MM.1S (cell line): ENCODE measurements around the gene CNNM3.

Experiments used
- EZH2 ChIP-seq: fragments of 300-600 bp; sonication (generic); optimal IDR thresholded peaks from 2 replicates; pipeline ENCODE3; 2017; ENCODE audit warnings: low read depth, mild to moderate bottlenecking, antibody characterized with exemption, low read length, mixed read lengths
- EZH2phosphoT487 ChIP-seq: fragments of 300-600 bp; sonication (generic); IDR thresholded peaks from 2 replicates; pipeline ENCODE4 v1.6.1; 2018; ENCODE audit warnings: antibody characterized with exemption, low read length
- TF ChIP-seq, protein P1 (sequence below): fragments of 300-600 bp; sonication (generic); IDR thresholded peaks from 2 replicates; pipeline ENCODE4 v1.5.1; 2016; ENCODE audit warnings: antibody characterized with exemption, low read length, mixed read lengths

DNA sequence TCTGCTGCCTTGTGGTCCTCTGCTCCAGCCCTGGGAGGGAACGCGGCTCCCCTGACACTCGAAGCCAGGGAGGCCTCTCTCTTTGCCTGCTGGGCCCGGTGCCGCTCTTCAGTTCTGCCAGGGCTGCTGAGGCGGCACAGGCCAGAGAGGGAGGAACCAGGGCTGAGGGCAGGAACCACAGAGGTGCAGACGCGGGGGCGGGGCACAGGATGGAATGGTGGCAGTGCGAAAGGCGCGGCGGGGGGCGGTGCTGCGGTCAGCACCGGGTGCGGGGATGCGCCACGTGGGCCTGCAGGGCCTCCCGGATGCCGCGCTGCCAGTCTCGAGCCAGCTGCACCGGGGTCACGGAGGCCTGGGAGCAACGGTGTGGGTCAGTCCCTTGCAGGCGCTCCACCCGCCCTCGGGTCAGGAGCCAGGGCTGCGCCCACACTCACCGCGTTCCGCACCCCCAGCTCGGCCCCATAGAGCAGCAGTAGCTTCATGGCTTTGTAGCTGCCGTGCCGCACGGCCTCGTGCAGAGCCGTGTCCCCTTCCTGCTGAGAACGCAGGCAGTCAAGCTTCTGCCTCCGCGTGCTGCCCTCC is 23.3 kb downstream of the CNNM3 start:
- TF ChIP-seq, protein P1, sequence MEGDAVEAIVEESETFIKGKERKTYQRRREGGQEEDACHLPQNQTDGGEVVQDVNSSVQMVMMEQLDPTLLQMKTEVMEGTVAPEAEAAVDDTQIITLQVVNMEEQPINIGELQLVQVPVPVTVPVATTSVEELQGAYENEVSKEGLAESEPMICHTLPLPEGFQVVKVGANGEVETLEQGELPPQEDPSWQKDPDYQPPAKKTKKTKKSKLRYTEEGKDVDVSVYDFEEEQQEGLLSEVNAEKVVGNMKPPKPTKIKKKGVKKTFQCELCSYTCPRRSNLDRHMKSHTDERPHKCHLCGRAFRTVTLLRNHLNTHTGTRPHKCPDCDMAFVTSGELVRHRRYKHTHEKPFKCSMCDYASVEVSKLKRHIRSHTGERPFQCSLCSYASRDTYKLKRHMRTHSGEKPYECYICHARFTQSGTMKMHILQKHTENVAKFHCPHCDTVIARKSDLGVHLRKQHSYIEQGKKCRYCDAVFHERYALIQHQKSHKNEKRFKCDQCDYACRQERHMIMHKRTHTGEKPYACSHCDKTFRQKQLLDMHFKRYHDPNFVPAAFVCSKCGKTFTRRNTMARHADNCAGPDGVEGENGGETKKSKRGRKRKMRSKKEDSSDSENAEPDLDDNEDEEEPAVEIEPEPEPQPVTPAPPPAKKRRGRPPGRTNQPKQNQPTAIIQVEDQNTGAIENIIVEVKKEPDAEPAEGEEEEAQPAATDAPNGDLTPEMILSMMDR: no peak
- TF ChIP-seq EZH2 (no peak), EZH2phosphoT487 (no peak)
